WTC11 (cell line): ENCODE data around the gene IPO4. TPM values are rescaled to one million over a fixed set of nuclear protein-coding genes. Genes with fewer than 3 reads are reported as not detected.

Source experiments
- AR ChIP-seq: fragments of 250-450 bp; sonication (Bioruptor Pico); IDR thresholded peaks from 2 replicates; pipeline ENCODE4 v1.9.0; 2021; ENCODE audit warnings: mild to moderate bottlenecking
- FOXK1 ChIP-seq: sonication (generic); formaldehyde crosslinking; IDR thresholded peaks from 2 replicates; pipeline ENCODE4 v1.8.0; 2022; ENCODE audit warnings: mild to moderate bottlenecking, moderate library complexity, missing genetic modification reagents
- GRHL2 ChIP-seq: fragments of 250-450 bp; sonication (Bioruptor Pico); IDR thresholded peaks from 2 replicates; pipeline ENCODE4 v1.8.0; 2022; ENCODE audit warnings: mild to moderate bottlenecking, moderate library complexity; ENCODE audit not compliant: insufficient replicate concordance, severe bottlenecking
- HMGA2 ChIP-seq: fragments of 250-450 bp; sonication (Bioruptor Pico); IDR thresholded peaks from 2 replicates; pipeline ENCODE4 v1.4.0; 2021; ENCODE audit warnings: mild to moderate bottlenecking, moderate library complexity
- MYBL2 ChIP-seq: sonication (generic); formaldehyde crosslinking; IDR thresholded peaks from 2 replicates; pipeline ENCODE4 v1.8.1; 2023; ENCODE audit warnings: mild to moderate bottlenecking, moderate library complexity, missing genetic modification reagents
- NR1H2 ChIP-seq: sonication (generic); formaldehyde crosslinking; IDR thresholded peaks from 2 replicates; pipeline ENCODE4 v1.9.0; 2021; ENCODE audit warnings: mild to moderate bottlenecking, moderate library complexity, missing genetic modification reagents
- PRDM15 ChIP-seq: sonication (generic); formaldehyde crosslinking; IDR thresholded peaks from 2 replicates; pipeline ENCODE4 v1.8.0; 2022; ENCODE audit warnings: missing genetic modification reagents
- SMAD3 ChIP-seq: sonication (generic); formaldehyde crosslinking; IDR thresholded peaks from 2 replicates; pipeline ENCODE4 v1.8.0; 2022; ENCODE audit warnings: missing genetic modification reagents, mild to moderate bottlenecking, borderline replicate concordance
- TEAD4 ChIP-seq: sonication (generic); formaldehyde crosslinking; IDR thresholded peaks from 2 replicates; pipeline ENCODE4 v1.8.0; 2022; ENCODE audit warnings: mild to moderate bottlenecking, missing genetic modification reagents
- ZBTB43 ChIP-seq: sonication (generic); formaldehyde crosslinking; IDR thresholded peaks from 2 replicates; pipeline ENCODE4 v1.8.1; 2023; ENCODE audit warnings: mild to moderate bottlenecking, missing genetic modification reagents
- ZNF532 ChIP-seq: fragments of 250-450 bp; sonication (Bioruptor Pico); IDR thresholded peaks from 2 replicates; pipeline ENCODE4 v1.9.0; 2021; ENCODE audit warnings: mild to moderate bottlenecking, borderline replicate concordance
- total RNA-seq: library from RNA; stranded (reverse); gene quantifications from 3 replicates; pipeline ENCODE4 v1.2.3, GENCODE V29; 2021

The IPO4 gene
- total RNA-seq, 1 experiment from 2014 or later: 128 TPM

GRCh38 chr14:24215495-24216344 lies 27.1 kb upstream of the IPO4 start, which contains the start of gene MDP1 (continued):
- no peak for TF ChIP-seq ZNF532 (CRISPR knock-in tag)
- no peak; the same call in 1 of the 2 replicates for TF ChIP-seq MYBL2 (CRISPR knock-in tag)
- no peak for TF ChIP-seq ZBTB43 (CRISPR knock-in tag)
- TF ChIP-seq TEAD4 (CRISPR knock-in tag): 0 out of 2 replicates have a peak, but pooled peaks have one; percentile 31
- TF ChIP-seq AR: peak; percentile 5; the same call in 1 of the 2 replicates
- no peak for TF ChIP-seq NR1H2
- TF ChIP-seq PRDM15 (CRISPR knock-in tag): no peak
- TF ChIP-seq HMGA2 (CRISPR knock-in tag): no peak; the same call in 1 of the 2 replicates
- TF ChIP-seq GRHL2 (CRISPR knock-in tag): no peak
- TF ChIP-seq SMAD3 (CRISPR knock-in tag): 0 out of 2 replicates have a peak, but pooled peaks have one; percentile 57
- TF ChIP-seq FOXK1 (CRISPR knock-in tag): peak; percentile 83
